Fibroblast of skin of left quadriceps (primary cell): ENCODE measurements around the gene ZC3H8.

Source experiments
- DNase-seq, 2 experiments: peaks; one replicate each; pipeline ENCODE4 v3.0.0-alpha.2; 2013; ENCODE audit warnings: low read depth in 2 of 2

ZC3H8 gene

DNA sequence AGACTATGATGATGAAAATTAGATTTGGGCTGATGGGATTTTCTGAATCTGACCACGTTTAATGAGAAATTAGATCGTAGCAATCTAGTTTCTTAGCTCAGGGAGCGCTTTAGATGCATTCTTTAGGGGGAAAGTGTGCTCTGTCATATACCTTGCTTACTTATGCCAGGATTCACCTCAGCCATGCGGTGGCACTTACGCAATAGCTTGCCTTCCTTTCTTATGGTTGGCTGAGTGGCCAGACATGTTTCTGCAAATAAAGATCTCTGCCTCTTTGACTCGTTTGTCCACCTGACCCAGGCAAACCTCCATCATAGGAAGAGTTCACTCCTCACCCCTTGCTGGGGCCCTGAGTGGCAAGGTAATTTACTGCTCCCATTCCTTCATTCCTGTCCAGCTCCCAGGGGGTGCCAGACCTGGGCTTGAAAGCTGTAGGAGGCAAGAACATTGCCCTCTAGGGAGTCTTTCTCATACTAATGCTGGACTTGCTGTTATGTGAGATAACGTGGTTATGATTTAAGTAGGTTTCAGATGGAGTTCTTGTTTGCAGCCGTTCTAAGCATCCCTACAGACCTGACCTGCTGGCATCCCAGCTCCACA, 59.6 kb downstream of the ZC3H8 start:
- DNase-seq, result no peak

GRCh38 chr2:112194482-112194881, 60.4 kb downstream of the ZC3H8 start:
- no peak for DNase-seq

- DNase-seq, result no peak
Observed at GRCh38 chr2:112194028-112194427, 60.8 kb downstream of the ZC3H8 start.

GRCh38 chr2:112189001-112189556, 65.8 kb downstream of the ZC3H8 start:
- no peak for DNase-seq

GRCh38 chr2:112187805-112188596, 66.8 kb downstream of the ZC3H8 start:
- no peak for DNase-seq

GRCh38 chr2:112187046-112187715, 67.7 kb downstream of the ZC3H8 start:
- DNase-seq, result no peak

- no peak for DNase-seq
Observed at GRCh38 chr2:112185131-112185530, 69.7 kb downstream of the ZC3H8 start.

DNA sequence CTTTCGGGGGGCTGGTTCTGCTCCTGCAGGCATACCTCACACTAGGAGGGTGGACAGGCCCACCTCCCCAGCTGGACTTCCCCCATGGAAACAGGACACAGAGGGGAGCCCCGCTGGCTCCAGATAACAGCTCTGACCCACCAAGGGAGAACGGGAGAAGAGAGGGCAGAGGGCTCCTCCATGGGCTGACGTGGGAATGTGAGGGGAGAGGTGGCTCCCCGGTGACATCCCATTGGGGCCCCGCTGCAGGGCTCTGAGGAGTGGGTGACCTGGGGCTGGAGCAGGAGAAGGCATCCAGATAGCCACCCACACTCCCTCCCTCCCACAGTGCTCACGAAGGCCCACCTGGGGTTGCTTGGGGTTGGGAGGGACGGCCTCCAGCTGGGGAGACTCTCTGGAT, 70.7 kb downstream of the ZC3H8 start:
- DNase-seq, result no peak

DNA sequence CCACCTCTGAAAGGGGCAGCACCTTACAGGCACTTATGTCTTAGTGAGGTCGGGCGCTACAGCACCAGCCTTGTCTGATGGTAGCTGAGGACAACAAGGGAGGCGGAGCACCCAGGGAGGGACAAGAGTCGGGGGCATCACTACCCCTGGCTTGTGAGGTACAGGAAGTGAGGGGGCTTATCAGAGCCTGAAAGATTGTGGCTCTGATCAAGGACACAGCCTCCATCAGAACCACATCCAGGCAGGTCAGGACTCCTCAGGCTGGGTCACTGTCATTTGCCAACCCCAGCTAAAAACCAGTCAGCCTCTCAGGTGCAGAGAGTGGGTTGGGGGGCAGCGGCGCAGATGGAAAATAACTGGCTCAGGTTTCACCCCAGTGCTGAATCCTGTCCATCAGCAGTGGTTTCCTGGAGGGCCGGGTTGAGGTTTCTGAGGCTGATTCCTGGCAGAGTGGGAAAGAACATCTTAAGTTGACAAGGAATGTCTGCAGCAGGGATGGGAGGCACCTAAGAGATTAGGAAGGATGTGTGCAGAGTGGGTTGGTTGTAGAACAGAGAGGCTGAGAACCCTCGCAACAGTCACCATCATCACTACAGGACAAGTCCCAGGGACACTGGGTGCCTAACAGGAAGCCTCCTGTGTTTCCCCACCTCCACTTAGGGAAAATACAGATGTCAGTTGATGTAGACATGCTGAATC, 71.4 kb downstream of the ZC3H8 start:
- DNase-seq, result no peak

- DNase-seq, result no peak
Observed at GRCh38 chr2:112182581-112183034, 72.2 kb downstream of the ZC3H8 start.

DNA sequence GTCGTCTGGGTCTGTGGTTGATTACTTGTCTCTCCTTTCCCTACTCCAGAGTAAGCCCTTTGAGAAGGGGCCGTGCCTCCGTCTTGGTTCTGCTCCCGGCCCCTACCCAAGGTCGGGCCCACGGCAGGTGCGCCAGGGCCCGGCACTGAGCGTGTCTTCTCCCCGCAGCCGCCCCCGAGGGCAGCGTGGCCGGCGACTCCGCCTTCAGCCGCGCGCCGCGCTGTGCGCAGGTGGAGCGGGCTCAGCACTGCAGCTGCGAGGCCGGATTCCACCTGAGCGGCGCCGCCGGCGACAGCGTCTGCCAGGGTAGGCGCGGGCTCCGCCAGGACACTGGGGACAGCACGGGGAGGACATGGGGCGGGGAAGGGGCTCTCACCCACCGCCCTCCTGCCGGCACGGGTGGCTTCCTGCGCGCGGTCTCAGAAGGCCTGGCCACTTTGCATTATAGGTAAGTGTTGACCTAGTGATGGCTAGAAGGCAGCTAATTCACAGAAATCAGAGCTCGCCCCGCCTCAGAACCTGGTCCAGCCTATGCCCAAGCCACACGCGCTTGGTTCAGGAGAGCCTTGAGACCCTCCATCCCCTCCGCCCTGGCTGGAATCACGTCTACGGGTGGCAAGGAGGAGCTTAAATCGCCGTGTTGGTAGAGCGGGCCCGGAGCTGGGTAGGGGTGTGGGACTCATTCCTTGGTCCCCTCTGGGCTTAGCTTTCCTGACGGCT, 73.1 kb downstream of the ZC3H8 start:
- no peak for DNase-seq

DNA sequence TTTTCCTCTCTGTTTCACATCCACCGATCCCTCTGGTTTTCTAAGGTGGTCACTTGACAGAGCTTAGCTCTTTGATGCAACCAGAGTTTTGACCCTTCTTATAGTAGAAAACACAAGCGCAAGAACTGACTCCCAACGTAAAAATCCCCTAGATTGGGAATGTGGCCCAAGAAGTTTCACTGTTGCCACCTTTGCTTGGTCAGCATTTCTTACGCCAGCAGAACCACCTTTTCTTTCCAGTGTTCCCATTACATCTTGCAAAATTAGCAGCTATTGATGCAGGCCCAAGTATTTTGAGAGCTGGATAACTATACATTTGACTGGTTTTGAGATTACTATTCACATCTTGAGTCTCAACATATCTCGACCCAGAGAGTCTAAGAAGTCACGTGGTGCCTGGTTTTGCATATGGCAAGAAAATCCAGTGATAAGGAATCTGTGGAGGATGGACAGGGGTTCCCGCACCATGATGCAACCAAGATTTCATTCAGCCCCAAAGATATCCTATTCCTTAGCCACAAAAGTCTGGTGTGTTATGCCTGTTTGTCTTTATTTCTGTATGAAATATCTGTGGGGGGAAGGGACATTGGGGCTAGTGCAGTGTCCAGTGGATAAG, 78.8 kb downstream of the ZC3H8 start:
- no peak for DNase-seq

- no peak for DNase-seq
Observed at GRCh38 chr2:112175333-112175732, 79.5 kb downstream of the ZC3H8 start.

DNA sequence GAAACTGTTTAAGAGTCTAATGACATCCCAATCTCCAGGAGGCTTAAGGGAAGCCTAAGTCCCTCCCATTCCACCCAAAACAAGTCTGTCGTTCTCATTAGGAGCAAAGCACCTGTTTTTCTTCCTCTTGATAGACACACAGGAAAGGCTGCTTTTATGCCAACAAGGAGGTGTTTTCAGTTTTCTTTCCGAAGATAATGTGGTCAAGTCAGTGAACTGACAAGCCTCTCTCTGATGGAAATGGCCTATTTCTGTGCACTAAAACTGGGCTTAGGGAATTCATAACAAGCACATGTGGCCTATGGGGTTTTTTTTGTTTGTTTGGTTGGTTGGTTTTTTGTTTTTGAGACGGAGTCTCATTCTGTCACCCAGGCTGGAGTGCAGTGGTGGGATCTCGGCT, 80.5 kb downstream of the ZC3H8 start:
- DNase-seq, result no peak

DNA sequence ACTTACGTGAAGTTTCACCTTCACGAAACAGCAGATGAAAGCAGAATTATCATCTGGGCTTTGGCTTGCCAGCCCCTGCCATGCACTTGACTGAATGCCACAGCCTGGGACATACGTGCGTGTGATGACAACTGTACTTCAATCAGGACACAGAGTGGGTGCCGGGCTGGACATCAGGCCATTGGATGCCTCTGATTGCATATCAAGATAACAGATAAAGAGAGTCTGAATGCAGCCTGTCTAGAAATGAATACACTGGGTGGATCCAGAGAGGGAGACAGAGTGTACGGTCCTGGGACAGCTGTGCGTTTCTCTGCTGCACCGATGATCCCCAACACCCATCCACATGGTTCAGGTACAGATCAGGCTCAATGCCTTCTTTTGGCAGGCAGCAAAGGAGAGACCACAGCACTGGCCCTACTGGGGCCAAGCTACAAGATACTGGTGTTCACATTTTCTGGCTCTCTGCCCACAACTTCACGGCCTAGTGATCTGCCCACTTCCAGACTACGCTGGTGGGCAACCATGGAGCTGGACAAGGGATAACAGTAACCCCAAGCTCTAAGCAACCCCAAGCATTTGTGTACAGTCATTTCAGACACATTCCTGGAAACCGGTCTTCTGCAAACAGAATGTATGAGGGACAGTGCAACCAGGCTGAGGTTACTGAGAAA, 81.1 kb downstream of the ZC3H8 start:
- no peak for DNase-seq

- no peak for DNase-seq
Observed at GRCh38 chr2:112170495-112170894, 84.3 kb downstream of the ZC3H8 start.

GRCh38 chr2:112168422-112169124, 86.3 kb downstream of the ZC3H8 start:
- no peak for DNase-seq

DNA sequence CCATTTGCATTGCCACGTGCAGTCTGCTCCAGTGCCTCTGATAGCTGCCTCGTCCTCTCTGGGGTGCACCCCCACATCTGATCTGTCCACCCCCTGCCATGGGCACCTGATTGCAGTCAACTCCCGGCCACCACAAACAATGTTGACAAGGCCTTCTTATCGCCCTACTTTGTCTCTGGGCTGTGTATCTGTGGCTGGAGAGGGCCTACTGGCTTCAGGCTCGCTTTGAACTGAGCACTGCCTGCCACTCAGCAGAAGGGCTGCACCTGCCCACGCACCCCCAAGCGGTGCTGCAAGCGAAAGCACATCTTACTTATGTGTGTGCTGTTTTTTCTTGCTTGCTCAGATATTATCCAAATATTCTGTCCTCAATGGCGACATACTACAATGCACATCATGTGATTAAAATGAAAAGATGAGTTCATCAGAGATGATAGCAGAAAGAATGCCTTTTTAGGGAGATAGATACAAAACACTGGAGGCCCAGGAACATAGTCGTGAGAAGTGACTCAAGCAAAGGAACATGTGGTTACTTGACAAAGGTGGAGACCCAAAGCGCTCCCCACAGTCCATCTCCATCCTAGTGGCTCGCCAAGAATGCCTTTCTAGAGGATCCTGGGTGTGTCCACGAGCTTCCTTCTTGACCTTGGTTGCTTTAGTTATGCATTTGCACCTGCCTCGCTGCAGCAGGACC, 87.9 kb downstream of the ZC3H8 start:
- no peak for DNase-seq

DNA sequence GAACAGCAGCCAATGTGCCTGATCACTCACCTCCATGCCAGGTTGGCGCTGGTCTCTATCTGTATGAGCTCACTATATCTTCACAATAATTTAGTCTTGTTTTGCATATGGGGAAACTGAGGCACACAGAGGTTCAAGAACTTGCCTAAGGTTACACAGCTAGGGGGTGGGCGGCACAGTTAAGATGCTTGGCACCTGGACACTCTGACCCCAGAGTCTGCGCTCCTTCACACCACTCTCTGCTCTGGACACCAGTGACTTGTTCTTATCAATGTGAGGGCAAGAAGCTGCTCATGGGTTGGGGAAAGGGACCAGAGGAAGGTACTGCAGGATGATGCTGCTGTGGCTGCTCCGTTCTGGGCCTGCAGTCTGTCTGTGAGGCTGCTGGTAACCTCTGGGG, 89.5 kb downstream of the ZC3H8 start:
- DNase-seq, result no peak
